ENCODE measurements around the gene SH2D3A. TPM values are rescaled to one million over a fixed set of nuclear protein-coding genes. Genes with fewer than 3 reads are reported as not detected.

SH2D3A gene
- total and polyA plus RNA-seq, 11 donors, result 0.08 to 0.56 (median 0.25) TPM; not detected in 6

DNA sequence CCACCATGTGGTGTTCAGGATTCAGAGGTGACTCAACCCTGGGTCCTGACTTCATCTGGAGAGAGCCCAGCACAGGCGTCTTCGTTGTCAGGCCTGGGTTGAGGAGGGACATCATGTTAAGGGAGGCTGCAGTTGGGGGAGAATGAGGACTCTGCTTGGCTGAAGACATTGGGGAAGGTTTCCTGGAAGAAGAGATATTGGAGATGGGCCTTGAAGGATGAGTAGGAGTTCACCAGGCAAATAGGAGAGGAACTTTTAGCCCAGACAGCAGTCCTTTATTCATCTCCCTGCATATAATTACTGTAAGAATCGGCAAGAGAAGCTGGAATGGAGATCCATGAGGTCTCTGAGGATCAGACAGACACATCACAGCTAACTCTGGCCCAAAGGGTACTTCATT is 44.1 kb upstream of the SH2D3A start:
- DNase-seq (no peak), ATAC-seq (no peak)
- Histone ChIP-seq H3K4me1 (peaks cover 0 to 7% (median 0%) of the 10 kb centered on the region in 12 donors), H3K9me3 (peaks cover 0 to 6% (median 0%) of the 10 kb centered on the region in 12 donors), H3K27me3 (peaks cover 0 to 4% (median 0%) of the 10 kb centered on the region in 9 donors), H3K27ac (no peak overlapping the region), H3K4me3 (no peak overlapping the region), H3K36me3 (no peaks in the 10 kb centered on the region)
- 66 to 87% (median 85%) methylated on average over 3 of the region's 3 CpGs for WGBS, 4 donors
- TF ChIP-seq, protein P1, sequence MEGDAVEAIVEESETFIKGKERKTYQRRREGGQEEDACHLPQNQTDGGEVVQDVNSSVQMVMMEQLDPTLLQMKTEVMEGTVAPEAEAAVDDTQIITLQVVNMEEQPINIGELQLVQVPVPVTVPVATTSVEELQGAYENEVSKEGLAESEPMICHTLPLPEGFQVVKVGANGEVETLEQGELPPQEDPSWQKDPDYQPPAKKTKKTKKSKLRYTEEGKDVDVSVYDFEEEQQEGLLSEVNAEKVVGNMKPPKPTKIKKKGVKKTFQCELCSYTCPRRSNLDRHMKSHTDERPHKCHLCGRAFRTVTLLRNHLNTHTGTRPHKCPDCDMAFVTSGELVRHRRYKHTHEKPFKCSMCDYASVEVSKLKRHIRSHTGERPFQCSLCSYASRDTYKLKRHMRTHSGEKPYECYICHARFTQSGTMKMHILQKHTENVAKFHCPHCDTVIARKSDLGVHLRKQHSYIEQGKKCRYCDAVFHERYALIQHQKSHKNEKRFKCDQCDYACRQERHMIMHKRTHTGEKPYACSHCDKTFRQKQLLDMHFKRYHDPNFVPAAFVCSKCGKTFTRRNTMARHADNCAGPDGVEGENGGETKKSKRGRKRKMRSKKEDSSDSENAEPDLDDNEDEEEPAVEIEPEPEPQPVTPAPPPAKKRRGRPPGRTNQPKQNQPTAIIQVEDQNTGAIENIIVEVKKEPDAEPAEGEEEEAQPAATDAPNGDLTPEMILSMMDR (IDR thresholded peaks at IDR 0.05), result no peak
- no peak for TF ChIP-seq POLR2A (IDR thresholded peaks at IDR 0.05)
- intact Hi-C loops (cut with DNase I), result no loop called here

DNA sequence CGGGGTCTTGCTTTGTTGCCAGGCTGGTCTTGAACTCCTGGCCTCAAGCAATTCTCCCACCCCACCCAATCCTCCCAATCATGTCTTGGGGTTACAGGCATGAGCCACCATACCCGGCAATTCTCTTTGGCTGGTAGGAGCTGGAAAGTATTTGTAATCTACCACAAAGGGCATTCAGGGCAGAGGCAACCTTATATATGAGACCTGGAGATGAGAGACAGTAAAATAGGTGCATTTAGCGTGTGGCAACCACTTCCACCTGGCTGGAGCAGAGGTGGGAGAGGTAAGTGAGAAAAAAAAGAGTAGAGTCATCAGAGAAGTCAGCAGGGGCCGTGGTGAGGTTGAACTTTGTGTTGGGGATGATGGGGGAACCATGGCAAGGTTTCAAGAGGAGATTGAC is 42.0 kb upstream of the SH2D3A start:
- Histone ChIP-seq H3K27ac (no peak overlapping the region), H3K27me3 (peaks cover 0 to 10% (median 0%) of the 10 kb centered on the region in 9 donors), H3K36me3 (no peaks in the 10 kb centered on the region), H3K9me3 (peaks cover 0 to 6% (median 0%) of the 10 kb centered on the region in 12 donors), H3K4me1 (peaks cover 0 to 7% (median 0%) of the 10 kb centered on the region in 12 donors), H3K4me3 (no peak overlapping the region)
- DNase-seq (no peak), ATAC-seq (no peak)
- 67 to 76% (median 71%) methylated on average over 4 of the region's 4 CpGs for WGBS, 4 donors
- intact Hi-C loops (cut with DNase I), result no loop called here
- TF ChIP-seq, protein P1 (IDR thresholded peaks at IDR 0.05), result no peak
- TF ChIP-seq POLR2A (IDR thresholded peaks at IDR 0.05), result no peak

DNA sequence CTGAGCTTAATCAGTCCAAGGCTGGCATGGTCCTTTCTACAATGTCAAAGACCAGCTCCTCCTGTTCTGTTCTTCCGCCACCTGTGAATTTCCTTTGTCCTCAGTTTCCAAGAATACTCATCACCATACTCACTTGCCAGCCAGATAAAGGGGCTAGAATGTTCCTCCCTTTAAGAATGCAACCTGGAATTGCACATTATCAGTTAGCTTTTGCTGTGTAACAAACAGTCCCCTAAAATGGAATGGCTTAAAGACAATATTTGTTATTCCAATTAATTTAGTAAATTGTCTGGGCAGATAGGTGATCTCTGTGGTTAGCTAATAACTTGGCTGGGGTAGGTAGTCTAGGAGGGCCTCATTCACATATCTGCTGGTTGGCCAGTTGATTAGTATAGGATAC is 41.3 kb upstream of the SH2D3A start:
- intact Hi-C loops (cut with DNase I), result no loop called here
- ATAC-seq, result no peak
- no peaks in the 10 kb centered on the region for H3K36me3 ChIP-seq
- peaks cover 0 to 10% (median 0%) of the 10 kb centered on the region in 9 donors for H3K27me3 ChIP-seq
- no peak overlapping the region for H3K27ac ChIP-seq
- WGBS, 4 donors, result 91 to 98% (median 93%) methylated on average over 1 of the region's 1 CpG
- H3K4me1 ChIP-seq, result peaks cover 0 to 6% (median 0%) of the 10 kb centered on the region in 12 donors
- TF ChIP-seq, protein P1 (IDR thresholded peaks at IDR 0.05), result no peak
- TF ChIP-seq POLR2A (IDR thresholded peaks at IDR 0.05), result no peak
- H3K9me3 ChIP-seq, result peaks cover 0 to 6% (median 0%) of the 10 kb centered on the region in 12 donors
- DNase-seq, result no peak
- H3K4me3 ChIP-seq, result no peak overlapping the region

DNA sequence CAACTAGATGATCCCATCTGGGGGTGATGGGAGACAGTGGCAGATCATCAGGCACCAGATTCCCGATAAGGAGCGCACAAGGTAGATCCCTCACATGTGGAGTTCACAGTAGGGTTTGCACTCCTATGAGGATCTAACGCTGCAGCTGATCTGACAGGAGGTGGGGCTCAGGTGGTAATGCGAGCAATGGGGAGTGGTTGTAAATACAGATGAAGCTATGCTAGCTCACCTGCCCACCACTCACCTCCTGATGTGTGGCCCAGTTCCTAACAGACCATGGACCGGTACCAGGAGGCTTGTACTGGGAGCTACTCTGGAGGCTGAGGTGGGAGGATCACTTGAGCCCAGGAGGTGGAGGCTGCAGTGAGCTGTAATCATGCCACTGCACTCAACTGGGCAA is 40.1 kb upstream of the SH2D3A start:
- no peak for DNase-seq

More for the DNA sequence above, 40.1 kb upstream of the SH2D3A start:
- intact Hi-C loops (cut with DNase I), result no loop called here
- Histone ChIP-seq H3K4me1 (peaks cover 0 to 18% (median 0%) of the 10 kb centered on the region in 12 donors), H3K27ac (no peak overlapping the region), H3K9me3 (peaks cover 0 to 6% (median 0%) of the 10 kb centered on the region in 12 donors), H3K4me3 (no peak overlapping the region), H3K36me3 (no peaks in the 10 kb centered on the region), H3K27me3 (peaks cover 0 to 14% (median 0%) of the 10 kb centered on the region in 9 donors)
- no peak for TF ChIP-seq POLR2A (IDR thresholded peaks at IDR 0.05)
- TF ChIP-seq, protein P1 (IDR thresholded peaks at IDR 0.05), result no peak
- ATAC-seq, result no peak
- WGBS, 4 donors, result 88 to 94% (median 92%) methylated on average over 5 of the region's 5 CpGs
